AG04449 (cell line): ENCODE measurements around the gene HSPH1.

Experiments
- CTCF ChIA-PET: fragments of 350-600 bp; formaldehyde crosslinking; extraction: SDS; loops from one replicate; lab custom pipeline; 2021; ENCODE audit warnings: antibody characterized with exemption; lab: Yijun Ruan, JAX
- POLR2A ChIA-PET: fragments of 400-600, 350-600 bp; formaldehyde crosslinking; extraction: SDS; loops from one replicate; lab custom pipeline; 2020; ENCODE audit warnings: antibody characterized with exemption, inconsistent platforms; lab: Yijun Ruan, JAX
- DNase-seq: peaks from one replicate; pipeline ENCODE4 v3.0.0-alpha.2; 2010; ENCODE audit warnings: low read depth, low spot score
- H3K4me3 ChIP-seq: 2 replicates; pipeline ENCODE4 v1.5.1; 2011; ENCODE audit warnings: low read depth, mild to moderate bottlenecking, control low read depth, low read length
- TF ChIP-seq, protein P1 (sequence below): IDR thresholded peaks from one replicate; pipeline ENCODE4 v1.5.1; 2011; ENCODE audit warnings: mild to moderate bottlenecking, moderate library complexity, low read length, control low read depth, inconsistent platforms; ENCODE audit not compliant: insufficient read depth; ENCODE audit errors: missing control alignments

Gene HSPH1

DNA sequence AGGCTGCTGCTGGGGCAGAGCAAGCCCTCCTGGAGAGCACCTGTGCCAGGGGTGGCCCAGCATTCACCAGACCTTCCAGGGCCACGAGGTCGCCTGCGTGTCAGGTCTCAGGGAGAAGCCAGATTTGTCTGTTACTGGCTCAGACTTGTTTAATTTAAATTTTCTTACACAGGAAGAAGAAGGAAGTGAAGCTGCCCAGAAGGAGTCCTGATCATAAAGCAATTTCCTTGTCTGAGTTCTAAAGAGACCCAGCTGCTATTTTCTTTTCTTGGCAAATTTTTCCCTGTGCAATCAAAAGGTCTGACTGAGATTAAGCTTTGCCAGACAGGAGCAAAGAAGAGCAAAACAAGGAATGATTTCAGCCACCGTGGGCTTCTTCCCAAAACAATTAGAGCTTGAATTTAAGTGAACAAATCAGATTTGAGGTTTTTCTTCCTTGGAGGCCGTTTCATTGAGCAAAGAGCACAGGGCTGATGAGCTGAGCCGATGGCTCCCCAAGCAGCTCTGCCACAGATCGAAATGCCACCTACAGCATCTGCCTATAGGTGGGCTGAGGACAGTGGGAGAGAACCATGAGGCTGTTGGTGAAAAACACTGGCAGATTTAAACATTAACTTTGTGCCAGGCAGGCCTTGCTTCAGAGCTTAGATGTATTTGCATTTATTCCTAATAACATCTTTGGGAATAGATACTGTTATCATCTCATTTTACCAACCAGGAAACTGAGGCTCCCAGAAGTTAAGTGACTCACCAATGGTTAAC is 40.1 kb downstream of the HSPH1 start:
- ChIA-PET POLR2A (no interaction called here), CTCF (no interaction called here)
- TF ChIP-seq, protein P1, sequence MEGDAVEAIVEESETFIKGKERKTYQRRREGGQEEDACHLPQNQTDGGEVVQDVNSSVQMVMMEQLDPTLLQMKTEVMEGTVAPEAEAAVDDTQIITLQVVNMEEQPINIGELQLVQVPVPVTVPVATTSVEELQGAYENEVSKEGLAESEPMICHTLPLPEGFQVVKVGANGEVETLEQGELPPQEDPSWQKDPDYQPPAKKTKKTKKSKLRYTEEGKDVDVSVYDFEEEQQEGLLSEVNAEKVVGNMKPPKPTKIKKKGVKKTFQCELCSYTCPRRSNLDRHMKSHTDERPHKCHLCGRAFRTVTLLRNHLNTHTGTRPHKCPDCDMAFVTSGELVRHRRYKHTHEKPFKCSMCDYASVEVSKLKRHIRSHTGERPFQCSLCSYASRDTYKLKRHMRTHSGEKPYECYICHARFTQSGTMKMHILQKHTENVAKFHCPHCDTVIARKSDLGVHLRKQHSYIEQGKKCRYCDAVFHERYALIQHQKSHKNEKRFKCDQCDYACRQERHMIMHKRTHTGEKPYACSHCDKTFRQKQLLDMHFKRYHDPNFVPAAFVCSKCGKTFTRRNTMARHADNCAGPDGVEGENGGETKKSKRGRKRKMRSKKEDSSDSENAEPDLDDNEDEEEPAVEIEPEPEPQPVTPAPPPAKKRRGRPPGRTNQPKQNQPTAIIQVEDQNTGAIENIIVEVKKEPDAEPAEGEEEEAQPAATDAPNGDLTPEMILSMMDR: no peak
- no peak overlapping the region for H3K4me3 ChIP-seq
- DNase-seq: no peak

DNA sequence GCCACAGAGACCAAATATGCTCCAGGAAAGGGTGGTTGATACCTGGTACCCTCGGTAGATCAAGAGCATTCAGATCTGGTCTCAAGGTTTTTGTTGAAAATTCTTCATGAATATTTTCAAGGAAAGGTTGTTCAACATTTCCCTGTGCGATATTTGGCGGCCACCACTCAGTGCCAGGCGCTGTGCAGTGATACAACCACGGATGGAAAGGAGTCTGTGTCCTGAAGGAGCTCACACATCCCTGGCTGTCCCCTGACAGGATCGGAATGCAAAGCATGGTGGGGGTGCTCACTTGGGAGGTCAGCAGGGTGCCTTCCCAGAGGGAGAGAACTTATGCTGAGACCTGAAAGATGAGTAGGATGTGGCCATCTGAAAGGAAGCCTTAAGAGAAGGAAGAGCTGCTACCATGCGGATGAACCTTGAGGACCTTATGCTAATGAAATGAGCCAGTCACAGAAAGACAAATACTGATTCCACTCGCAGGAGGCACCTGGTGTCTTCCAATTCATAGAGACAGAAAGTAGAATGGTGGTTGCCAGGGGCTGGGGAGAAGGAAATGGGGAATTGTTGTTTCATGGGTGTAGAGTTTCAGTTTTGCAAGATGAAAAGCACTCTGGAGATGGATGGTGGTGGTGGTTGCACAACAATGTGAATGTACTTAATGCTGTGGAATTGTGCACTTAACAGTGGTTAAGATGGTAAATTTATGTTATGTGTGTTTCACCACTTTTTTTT is 41.6 kb downstream of the HSPH1 start:
- CTCF ChIA-PET: interaction anchor here (1.0 kb wide), 1 partner anchor 75 kb away, joined by 3 read pairs; no protein-coding TSS in a partner anchor
- TF ChIP-seq, protein P1: no peak
- no peak for DNase-seq
- POLR2A ChIA-PET: no interaction called here
- no peak overlapping the region for H3K4me3 ChIP-seq

DNA sequence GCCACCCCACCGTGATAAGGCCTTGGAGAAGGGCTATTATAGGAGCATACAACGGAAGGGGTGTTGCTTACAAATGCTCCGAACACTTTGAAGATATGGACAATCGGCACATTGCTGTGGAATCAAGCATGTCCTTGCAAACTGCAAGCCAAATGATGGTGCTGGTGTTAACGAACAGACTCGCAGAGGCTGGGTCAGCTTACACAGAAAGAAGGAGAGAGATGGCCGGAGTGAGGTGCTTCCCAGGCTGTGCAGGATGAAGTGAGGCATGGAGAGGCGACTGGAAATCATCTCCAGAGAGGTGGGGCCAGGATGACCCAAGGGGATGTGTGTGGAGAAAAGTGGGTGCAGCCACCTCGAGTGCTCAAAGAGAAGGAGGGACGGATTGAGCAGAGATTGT is 42.2 kb downstream of the HSPH1 start:
- ChIA-PET CTCF (interaction anchor here (1.0 kb wide), 1 partner anchor 75 kb away, joined by 3 read pairs; no protein-coding TSS in a partner anchor), POLR2A (no interaction called here)
- H3K4me3 ChIP-seq: no peak overlapping the region
- TF ChIP-seq, protein P1: no peak
- DNase-seq: no peak

DNA sequence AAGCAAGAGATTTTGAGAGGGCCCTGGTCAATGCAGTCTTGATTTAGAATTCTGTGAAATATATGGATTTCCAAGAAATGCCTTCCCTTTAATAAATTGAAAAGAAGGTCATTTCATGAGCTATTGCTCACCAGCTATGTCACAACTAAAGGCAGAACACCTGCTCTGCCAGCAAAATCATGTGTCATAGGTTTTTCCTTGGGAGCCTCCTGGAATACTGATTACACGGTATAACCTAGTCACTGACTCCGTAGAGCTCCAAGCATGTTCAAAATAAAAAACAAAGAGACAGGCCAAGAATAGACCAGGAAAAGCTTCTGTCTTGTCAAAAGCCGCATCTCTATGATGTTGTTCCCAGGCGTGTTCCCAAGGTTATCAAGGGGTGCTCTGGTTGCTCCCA is 45.5 kb downstream of the HSPH1 start:
- DNase-seq: no peak
- CTCF ChIA-PET: no interaction called here
- POLR2A ChIA-PET: no interaction called here
- no peak overlapping the region for H3K4me3 ChIP-seq
- TF ChIP-seq, protein P1: no peak

DNA sequence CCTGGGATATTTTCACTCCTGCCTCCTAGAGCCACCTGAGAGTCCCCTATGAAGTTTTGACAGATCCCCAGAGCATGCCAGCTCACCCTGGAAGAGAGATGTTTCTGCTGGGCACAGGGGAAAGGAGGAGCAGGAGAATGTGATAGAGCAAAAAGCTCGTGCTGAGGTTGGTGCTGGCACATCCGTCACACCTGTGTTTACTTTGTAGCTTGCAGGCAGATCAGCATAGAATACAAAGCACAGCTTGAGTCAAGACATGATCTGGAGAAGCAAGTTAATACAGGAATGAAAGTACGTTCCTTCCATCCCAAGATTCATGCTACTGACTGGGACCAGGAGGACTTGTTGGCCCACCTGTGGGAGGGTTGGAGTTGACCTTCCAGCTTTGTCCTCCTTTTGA is 46.1 kb downstream of the HSPH1 start:
- CTCF ChIA-PET: no interaction called here
- POLR2A ChIA-PET: no interaction called here
- no peak overlapping the region for H3K4me3 ChIP-seq
- no peak for DNase-seq
- TF ChIP-seq, protein P1: no peak

DNA sequence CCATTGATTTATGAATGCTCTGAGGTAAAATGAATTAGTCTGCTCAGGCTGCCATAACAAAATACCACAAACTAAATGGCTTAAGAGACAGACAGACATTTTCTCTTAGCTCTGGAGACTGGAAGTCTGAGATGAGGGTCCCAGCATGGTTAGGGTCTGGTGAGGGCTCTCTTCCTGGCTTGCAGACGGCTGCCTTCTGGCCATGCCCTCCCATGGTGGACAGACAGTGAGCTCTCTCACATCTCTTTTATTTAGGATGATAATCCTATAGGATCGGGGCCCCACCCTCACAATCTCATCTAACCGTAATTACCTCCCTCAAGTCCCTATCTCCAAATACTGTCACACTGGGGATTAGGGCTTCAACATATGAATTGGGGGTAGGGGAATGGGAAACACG is 47.1 kb downstream of the HSPH1 start:
- ChIA-PET CTCF (interaction anchor here (0.9 kb wide), 1 partner anchor 39 kb away, joined by 3 read pairs; no protein-coding TSS in a partner anchor), POLR2A (no interaction called here)
- H3K4me3 ChIP-seq: no peak overlapping the region
- TF ChIP-seq, protein P1: no peak
- no peak for DNase-seq
